DMS53 treated with DMSO at 0.1 percent for 48 hours (cell line): ENCODE measurements around the gene POU6F2.
A peak's percentile ranks its signal among the peaks of the same experiment; 100 is the strongest.

Experiments
- DNase-seq: peaks from one replicate; lab custom pipeline; 2025; ENCODE audit not compliant: unreplicated experiment; lab: John Stamatoyannopoulos, UW

Gene POU6F2

DNA sequence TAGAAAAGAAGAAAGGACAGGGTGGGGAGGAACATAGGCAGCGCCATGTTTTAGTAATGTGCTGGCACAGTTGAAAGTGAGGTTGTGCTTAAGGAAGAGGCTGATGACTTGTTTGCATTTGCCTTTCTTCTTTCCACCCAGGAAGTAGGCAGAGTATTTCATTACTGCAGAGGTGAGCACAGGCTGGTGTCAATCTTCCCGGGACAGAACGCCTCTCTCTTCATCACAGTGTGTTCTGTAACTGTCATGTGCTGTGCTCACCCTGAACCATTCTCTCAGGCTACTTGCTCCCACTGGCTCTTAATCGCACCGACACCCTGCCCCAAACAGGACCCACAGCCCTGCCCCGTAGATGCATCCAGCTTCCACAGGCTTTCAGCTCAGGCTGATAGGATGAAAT is 452.7 kb downstream of the POU6F2 start:
- DNase-seq: no peak

DNA sequence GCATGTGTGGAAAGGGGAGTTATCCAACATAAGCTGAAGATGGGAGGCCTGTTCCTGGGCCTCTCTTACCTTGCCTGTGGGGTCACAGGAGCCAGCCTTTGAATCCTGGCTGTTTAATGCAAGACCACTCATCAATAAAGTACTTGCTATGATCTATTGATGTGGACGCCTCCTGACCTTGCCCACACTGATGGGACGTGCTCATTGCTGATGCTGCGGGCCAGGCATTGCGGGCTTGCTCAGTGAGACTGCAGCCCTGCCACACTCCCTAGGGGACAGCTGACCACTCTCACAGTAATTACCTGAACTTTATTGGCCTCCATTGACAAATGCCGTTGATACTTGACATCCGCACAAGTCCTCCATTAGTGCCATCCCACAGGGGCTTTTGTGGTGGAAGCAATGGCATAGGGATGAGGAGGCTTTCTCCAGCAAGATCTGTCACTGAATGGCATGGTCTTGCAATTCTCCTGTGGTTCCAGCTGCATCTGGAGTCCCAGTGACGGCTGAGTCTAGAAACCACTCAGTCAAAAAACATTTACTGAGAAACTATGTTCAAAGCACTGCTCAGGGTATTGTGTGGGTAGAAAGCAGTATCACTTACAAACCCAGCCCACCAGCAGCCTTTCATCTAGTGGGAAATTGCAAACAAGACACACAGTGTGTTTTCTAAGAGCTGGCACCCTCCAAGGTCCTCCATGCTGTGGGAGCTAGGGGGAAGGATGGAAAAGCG is 453.4 kb downstream of the POU6F2 start:
- DNase-seq: no peak

DNA sequence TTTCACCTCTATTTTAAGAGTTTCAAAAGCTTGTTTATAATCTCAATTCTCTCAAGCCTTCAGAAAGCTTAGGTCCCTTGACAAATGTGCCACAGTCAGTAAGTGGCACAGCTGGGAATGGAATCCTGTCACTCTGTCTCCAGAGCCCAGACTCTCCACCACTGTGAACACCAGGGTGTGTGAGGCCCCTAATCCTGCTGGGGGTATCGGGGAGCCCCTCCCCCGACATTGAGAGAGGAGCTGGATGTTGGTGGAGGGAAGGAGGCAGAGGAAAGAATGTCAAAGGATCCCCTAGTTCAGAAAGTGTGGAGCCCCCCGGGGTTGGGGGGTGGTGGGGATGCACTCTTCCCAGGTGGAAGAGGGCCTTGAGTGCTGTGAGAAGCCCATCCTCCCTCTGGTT is 454.7 kb downstream of the POU6F2 start:
- no peak for DNase-seq

DNA sequence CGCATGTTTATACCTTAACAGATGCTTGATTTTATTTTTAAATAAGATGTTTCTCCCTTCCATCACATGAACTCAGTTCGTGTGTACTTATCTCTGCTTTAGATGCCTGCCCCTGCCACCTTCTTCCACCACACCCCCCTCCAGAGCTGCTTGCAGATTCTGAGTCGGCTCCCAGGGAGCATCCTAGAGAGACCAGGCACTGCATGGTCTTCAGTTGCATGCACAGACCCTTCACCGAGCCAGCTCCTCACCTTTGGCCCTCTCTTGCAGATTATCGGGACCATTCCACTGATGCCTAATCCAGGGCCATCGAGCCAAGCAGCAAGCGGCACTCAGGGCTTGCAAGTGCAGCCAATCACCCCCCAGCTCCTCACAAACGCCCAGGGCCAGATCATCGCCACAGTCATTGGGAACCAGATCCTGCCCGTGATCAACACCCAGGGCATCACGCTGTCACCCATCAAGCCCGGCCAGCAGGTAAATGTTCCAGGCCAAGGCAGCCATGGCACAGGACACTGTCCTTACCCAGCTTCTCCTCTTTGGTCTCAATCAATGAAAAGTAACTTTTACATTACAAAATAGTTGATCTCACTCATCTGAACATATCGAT is 455.2 kb downstream of the POU6F2 start:
- DNase-seq: no peak

DNA sequence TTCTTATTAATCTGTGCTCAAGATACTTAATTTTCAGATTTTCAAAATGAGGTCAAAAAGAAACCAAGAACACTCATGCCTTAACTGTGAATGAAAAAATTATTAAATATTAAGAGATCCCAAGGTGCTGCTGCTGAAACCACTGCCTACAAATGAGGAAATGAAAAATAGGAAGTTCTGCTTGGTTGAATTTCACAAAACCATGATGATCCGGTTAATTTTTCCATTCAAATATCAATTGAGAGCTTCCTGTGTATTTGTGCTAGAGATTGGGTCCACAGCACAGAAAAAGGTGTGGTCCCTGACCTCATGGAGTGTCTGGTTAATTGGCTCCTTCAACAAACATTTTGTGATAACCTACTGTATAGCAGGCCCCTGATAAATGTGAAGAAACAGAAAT is 455.8 kb downstream of the POU6F2 start:
- no peak for DNase-seq

DNA sequence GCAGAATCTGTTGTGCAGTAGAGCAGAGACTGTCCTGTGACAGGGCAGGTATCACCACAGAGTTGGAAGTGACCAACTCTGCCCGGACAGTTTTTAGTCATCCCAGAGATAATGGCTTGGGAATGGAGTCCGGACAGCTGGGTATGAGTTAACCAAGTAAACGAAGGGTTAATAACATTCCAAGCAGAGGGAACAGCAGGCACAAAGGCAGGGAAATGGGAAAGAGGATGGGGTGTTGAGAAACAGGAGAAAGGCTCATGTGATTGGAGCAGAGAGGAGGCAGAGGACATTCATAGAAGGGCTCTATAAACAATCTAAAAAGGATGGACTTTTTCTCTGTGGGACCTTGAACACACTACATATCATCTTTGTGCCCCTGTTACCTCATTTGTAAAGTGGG is 456.3 kb downstream of the POU6F2 start:
- DNase-seq: no peak

DNA sequence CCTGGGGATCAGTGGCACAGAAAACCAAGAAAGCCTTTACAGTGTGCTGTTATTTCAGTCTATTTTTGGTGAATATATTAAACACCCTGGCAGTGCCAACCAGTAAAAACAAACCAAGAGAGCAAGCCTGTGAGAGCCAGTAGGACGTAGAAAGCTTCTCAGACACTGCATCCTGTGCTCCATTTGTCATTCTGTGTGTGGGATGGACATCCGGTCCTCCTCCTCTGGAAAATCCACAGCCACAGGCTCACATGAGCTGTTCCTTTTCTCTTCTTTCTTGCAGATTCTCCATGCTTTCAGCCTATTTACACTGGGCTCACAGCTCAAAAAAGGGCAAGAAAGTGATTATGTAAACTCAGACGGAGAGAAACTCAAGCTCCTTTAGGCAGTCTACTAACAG is 468.8 kb downstream of the POU6F2 start:
- no peak for DNase-seq

DNA sequence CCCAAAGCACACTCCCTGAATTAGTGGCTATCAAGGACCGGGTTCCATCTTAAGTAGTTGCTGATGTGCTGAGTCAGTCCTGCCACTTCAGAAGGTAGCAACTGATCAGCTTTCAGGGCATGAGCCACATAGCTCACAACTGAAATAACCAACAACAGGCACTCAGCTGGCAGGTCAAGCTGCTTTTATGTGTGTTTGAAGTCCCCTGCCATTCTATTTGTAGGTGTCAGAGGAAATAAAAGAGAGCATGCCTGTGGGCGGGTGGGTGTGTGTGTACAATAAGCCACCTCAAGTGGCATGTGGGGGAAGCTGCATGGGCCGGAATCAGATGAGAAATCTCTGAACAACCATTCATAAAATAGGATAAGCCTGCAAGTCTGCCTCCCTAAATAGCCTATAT is 474.2 kb downstream of the POU6F2 start:
- no peak for DNase-seq

DNA sequence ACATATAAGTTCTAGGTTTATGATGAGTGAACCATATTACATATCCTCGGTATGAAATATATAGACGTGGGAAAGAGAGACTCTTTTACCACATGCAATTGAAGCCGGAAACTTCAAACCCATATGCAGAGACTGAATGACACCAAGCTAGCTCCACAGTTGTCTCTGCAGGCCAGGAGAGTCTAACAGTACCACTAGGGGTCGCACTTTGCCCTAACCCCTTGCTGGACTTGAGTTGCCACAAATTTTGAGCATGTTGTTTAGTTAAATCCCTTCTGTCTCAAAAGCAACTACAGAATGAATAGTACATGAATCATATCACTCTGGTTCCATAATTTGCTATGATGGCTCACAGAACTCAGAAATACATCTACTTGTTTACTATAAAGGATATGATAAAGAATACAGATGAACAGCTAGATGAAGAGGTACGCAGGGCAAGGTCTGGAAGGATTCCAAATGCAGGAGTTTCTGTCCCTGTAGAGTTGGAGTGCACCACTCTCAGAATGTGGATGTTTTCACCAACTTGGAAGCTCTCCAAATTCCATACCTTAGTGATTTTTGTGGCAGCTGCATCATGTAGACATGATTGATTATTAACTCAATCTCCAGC is 476.1 kb downstream of the POU6F2 start:
- peak; percentile 37 for DNase-seq

DNA sequence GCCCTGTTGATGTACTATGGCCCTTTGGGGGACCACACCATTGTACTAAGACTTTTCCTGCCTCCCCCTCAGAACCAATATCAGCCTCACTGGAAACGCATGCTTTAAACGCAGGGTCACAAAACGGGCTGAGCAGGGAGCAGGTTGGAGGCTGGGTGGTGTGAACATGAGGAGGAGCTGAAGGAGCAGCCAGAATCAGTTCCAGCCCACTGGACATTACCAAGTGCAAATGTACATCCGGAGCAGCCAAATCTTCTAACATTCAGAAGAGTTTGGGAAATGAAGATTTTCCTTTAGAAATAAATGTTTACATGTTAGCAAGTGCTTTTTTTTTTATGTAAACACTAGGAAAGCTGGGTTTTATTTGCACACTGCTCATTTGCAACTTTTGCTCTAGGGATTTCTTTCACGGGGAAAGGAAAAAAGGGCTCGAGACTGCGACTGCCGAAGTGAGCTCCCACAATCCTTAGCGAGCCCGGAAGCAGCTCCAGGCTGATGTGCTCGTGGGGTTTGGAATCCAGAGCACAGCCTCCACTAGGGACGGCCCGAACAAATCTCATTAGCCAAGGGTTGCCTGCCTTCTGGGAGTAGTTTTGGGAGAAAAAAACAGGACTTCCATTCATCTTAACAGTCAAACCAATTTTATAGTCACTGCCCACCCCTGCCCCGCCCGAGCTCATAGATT is 480.5 kb downstream of the POU6F2 start:
- peak; percentile 33 for DNase-seq

DNA sequence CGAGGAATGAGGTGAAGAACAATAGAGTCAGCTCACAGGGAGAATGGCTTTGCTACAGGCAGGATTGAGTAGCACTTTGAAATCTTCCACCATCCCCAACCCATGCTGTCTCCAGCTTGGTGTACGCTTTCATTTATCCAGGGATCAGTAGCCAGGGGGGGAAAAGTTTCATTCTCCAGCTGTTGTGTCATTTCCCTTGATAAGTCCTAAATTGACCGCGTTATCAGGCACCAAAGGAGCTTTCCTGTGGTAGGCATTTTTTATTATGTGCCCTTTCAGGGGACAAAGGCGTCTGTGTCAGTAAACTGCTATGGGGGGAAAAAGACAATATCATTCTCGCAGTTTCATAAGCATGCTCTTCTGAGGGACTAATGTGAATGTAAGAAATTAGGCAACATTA is 481.9 kb downstream of the POU6F2 start:
- no peak for DNase-seq

DNA sequence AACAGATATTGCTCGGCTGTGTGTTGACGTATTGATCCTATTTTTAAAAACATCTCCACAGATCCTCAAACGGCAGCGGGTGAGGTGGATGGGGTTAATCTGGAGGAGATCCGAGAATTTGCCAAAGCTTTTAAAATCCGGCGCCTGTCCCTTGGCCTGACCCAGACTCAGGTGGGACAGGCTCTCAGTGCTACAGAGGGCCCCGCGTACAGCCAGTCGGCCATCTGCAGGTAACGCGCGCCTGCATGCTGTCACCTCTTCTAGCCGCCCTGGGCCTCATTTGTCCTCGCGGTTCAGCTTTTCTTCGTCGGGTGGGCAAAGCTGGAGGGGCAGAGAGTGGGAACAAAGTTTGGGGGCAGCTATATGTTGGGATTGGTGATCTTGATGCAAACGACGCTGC is 482.8 kb downstream of the POU6F2 start:
- no peak for DNase-seq

DNA sequence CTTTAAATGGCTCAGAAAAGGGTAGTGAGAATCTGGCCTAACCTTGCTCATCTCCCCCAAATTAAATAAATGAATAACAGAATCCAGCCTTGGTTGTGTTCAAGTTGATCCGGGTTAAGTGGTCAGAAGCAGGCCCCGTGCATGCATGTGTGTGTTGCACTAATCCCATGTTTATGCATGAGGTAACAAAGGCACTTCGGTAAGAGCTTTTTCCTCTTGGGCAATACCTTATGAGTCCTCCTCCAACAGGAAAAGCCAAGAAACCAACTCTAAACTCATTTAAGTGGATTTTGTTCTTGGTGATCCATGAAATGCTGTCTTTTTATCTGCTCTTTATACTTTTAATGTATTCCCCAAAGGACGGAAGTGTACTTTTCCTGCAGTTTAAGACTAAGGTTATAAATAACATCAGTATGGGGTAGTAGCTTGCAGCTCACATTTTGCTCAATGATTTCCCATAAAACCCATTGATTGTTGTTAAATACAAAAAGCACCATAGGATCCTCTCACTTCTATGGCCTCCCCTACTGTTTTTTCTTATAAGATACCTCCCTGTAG is 483.6 kb downstream of the POU6F2 start:
- DNase-seq: no peak

DNA sequence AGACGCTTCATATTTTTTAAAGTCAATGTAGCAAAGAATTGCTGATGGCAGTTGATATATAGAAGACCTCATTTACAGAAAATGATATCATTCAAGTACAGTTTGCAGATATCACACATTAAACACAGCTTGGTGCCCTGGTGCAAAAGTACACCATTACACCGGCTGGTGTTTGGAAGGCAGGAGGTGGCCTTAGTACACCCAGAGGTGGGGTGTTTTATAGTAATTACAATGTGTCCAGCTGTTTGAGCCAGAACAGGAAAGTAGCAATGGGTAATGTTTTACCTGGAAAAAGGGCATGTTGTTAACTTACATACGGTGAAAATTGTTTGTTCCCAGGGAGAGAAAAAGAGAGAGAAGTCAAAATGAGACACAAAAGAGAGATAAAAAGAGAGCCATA is 485.5 kb downstream of the POU6F2 start:
- no peak for DNase-seq

DNA sequence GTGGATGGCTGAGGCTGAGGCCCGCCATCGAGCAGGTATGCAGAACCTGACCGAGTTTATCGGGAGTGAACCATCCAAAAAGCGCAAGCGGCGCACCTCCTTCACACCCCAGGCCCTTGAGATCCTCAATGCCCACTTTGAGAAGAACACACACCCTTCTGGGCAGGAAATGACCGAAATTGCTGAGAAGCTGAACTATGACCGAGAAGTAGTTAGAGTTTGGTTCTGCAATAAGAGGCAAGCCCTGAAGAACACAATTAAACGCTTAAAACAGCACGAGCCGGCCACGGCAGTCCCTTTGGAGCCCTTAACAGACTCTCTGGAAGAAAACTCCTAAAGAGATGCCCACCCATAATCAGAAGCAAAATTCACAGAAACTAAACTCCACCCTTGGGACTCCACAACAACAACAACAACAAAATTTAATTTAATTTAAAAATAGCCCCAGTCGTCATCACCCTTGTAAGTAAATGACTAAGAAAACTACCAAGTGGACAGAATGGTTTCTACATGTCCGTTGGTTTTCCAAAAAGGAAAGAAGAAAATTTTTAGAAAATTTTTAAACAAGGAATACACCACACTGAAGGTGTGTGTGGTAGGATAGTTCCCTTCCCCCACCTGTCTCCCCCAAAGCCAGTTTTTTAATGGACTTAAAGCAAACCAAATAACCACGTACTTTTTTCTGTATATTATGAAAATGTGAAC is 486.8 kb downstream of the POU6F2 start:
- no peak for DNase-seq

DNA sequence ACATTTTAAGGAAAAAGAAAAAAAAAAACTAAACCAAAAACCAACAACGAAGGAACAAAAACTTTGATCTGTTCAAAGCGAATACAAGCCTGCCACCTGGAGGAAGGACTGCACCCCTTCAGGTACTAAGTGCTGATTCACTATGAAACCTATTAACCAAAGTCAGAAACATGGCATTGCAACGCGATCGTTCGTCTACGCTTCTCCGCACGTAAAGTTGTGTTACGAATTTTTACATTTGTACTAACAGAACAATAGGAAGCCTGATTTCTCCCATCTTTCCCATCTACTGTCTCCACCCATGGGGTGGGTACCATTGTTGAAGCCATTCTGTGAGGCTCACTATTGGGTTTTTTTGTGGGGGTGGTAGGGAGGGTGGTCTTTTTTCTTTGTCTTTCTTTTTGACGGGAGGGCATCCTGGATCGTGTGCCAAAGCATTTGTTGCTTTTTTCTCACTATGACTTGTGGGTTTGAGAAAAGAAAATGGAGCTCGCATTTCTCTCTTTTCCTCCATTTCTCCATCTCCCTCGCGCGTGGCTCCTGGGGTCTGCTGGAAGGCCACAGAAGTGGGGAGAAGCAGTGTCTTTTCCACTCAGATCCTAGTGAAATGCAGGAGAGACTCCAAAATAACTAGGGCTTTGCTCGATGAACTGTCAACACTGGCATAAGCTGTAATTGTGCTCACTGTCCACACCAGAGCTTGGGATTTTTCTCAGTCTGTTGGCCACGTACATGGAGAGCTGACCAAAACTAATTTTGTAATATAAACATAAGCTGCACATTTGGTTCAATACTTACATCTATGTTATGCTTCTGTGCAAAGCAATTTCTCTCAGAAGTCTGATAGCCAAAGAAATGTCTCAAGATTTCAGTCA is 487.6 kb downstream of the POU6F2 start:
- peak; percentile 54 for DNase-seq

DNA sequence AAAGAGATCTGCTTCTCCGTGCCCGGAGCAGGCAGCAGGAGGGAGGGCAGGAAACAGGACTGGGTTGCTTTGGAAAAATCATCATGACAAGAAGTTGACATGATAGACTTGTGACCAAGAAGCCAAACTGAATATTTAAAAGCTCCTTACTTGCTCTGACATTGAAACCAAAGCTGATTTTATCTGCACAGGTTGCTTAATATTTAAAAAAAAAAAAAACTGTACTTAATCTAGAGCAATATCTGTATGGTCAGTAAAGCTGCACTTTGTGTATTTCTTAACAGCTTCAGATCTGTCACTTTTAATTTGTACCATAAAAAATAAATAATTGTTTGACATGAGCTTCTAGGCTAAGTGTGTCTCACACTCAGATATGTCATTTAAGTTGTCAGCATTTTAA is 490.6 kb downstream of the POU6F2 start:
- no peak for DNase-seq

DNA sequence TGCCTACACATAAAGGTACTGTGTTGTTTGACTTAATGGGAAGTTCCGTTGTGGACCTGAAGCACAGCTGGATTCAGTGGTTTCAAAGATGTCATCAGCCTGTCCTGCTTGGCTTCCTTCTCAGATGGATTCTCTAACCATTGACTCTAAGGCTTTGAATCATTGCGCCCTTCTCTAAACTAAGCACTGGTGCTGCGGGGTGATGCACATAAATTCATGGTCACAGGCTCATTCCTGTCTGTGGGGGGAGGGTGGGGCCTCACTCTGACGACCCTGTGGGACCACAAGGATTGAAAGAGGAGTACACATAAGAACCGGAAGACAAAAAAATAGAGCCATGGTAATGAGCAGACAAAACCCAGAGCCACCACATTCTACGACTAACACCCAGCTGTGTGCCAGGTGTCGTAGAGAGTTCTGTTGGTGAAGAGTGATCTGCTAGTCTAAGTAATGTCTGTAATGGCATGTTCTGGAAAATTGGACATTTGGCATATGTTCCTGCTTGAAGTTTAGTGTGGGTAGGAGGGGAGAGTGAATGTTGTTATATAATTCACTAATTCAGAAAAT is 491.2 kb downstream of the POU6F2 start:
- no peak for DNase-seq

DNA sequence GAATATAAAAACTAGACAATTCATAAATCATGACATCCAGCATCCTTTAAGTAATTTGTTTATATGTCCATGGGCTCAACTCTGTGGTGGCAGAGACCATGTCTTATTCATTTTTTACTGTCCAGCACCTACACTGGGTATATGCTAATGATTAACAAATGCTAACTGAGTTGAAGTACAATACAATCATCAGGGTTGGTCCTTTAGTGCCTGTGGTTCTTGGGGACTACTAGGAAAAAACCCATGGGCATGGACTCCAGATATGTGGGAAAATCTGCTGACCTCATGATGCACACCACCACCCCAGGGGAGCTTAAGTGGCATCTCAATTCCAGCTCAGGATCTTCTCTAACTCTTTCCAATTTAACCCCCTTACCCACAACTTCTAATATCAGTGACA is 503.2 kb downstream of the POU6F2 start:
- no peak for DNase-seq
